OCI-LY1 (cell line): ENCODE measurements around the gene MAGEC3.

Source experiments
- CTCF ChIP-seq: fragments of 200-600 bp; sonication (generic), shearing (Covaris generic); IDR thresholded peaks from 2 replicates; pipeline ENCODE4 v1.5.1; 2017; ENCODE audit warnings: mild to moderate bottlenecking, antibody characterized with exemption, low read length, moderate library complexity, mixed read lengths
- EZH2 ChIP-seq: fragments of 200-600 bp; sonication (generic), shearing (Covaris generic); IDR thresholded peaks from 2 replicates; pipeline ENCODE4 v1.8.0; 2017; ENCODE audit warnings: borderline replicate concordance, mixed run types, mild to moderate bottlenecking, antibody characterized with exemption, low read length, moderate library complexity, mixed read lengths

GRCh38 chrX:141894733-141895132 is 56.6 kb downstream of the MAGEC3 start:
- no peak for TF ChIP-seq CTCF
- TF ChIP-seq EZH2: no peak
